Transverse colon (tissue), 4 donors: ENCODE data around the gene COL5A3. TPM values are rescaled to one million over a fixed set of nuclear protein-coding genes. Genes with fewer than 3 reads are reported as not detected.

Experiments used
- DNase-seq: peaks from one replicate; pipeline ENCODE4 v3.0.0-alpha.2; 2019
- H3K27ac ChIP-seq, 4 donors: fragments of 200-600 bp; sonication (generic); 2 replicates each; pipeline ENCODE4 v1.5.1; 2016 to 2018; ENCODE audit warnings: inconsistent platforms in 4 of 4
- H3K27me3 ChIP-seq: fragments of 200-600 bp; sonication (generic); 2 replicates; pipeline ENCODE4 v1.5.1; 2017; ENCODE audit warnings: inconsistent platforms
- H3K36me3 ChIP-seq, 4 donors: fragments of 200-600 bp; sonication (generic); 2 replicates each; pipeline ENCODE4 v1.5.1; 2017 to 2019; ENCODE audit warnings: inconsistent platforms in 4 of 4
- H3K4me1 ChIP-seq, 4 donors: fragments of 200-600 bp; sonication (generic); 2 replicates each; pipeline ENCODE4 v1.5.1; 2017 to 2020; ENCODE audit warnings: inconsistent platforms in 4 of 4
- H3K4me3 ChIP-seq, 4 donors: fragments of 200-600 bp; sonication (generic); 1 replicate in 1 of 4; 2 replicates in 3 of 4; pipeline versions ENCODE4 v1.5.1 to v1.6.1; 2017 to 2019; ENCODE audit warnings: inconsistent platforms in 4 of 4
- H3K9me3 ChIP-seq, 2 donors: fragments of 200-600 bp; sonication (generic); 2 replicates each; pipeline ENCODE4 v1.5.1; 2017 to 2019; ENCODE audit warnings: inconsistent platforms in 2 of 2
- CTCF ChIP-seq, 5 experiments: fragments of 200-600 bp in 3 of 5; fragments of 450-650 bp in 2 of 5; sonication (generic) in 3 of 5; IDR thresholded peaks; 1 replicate in 2 of 5; 2 replicates in 3 of 5; pipeline ENCODE4 v1.5.1; 2016 to 2017; ENCODE audit warnings: antibody characterized with exemption in 5 of 5, inconsistent platforms in 3 of 5, mild to moderate bottlenecking in 2 of 5, moderate library complexity in 1 of 5
- EP300 ChIP-seq: sonication (generic); formaldehyde crosslinking; IDR thresholded peaks from one replicate; pipeline ENCODE4 v1.6.1; 2017; ENCODE audit warnings: antibody characterized with exemption, low read depth
- POLR2A ChIP-seq: fragments of 450-650 bp; IDR thresholded peaks from one replicate; pipeline ENCODE4 v1.6.1; 2016; ENCODE audit warnings: antibody characterized with exemption, mild to moderate bottlenecking, moderate library complexity
- POLR2AphosphoS5 ChIP-seq, 3 donors: sonication (generic); formaldehyde crosslinking; IDR thresholded peaks; one replicate each; pipeline ENCODE4 v1.6.1; 2016; ENCODE audit warnings: antibody characterized with exemption in 3 of 3
- WGBS, 2 donors: methylation state at CpG; one replicate each; pipeline ENCODE4 v1.1.5; 2018; ENCODE audit warnings: low coverage in 1 of 2; 5-methylcytosine and 5-hydroxymethylcytosine counted together
- in situ Hi-C, 4 donors: fragments of 200-750 bp; cut with MboI; loops; one replicate each; pipeline versions ENCODE4 v1.15.0 to v1.15.1; 2017; ENCODE audit warnings: low sequenced_read_pairs in 3 of 4, low pct_ligation_motif_present in 1 of 4, low pct_unique_long_range_greater_than_20kb in 1 of 4
- intact Hi-C: fragments of 100-400 bp; cut with DNase I; formaldehyde crosslinking; loops from one replicate; pipeline ENCODE4 v1.15.1; 2023; ENCODE audit warnings: low total_unique reads
- total RNA-seq, 4 donors: library from RNA; depleted of rRNA; stranded (reverse); fragments of >200 nt; gene quantifications; one replicate each; pipeline ENCODE4 v1.1.0, GENCODE V29; 2016

Gene COL5A3
- total RNA-seq, 4 donors from 2014 or later, result 2.5 to 17.7 (median 7.9) TPM

DNA sequence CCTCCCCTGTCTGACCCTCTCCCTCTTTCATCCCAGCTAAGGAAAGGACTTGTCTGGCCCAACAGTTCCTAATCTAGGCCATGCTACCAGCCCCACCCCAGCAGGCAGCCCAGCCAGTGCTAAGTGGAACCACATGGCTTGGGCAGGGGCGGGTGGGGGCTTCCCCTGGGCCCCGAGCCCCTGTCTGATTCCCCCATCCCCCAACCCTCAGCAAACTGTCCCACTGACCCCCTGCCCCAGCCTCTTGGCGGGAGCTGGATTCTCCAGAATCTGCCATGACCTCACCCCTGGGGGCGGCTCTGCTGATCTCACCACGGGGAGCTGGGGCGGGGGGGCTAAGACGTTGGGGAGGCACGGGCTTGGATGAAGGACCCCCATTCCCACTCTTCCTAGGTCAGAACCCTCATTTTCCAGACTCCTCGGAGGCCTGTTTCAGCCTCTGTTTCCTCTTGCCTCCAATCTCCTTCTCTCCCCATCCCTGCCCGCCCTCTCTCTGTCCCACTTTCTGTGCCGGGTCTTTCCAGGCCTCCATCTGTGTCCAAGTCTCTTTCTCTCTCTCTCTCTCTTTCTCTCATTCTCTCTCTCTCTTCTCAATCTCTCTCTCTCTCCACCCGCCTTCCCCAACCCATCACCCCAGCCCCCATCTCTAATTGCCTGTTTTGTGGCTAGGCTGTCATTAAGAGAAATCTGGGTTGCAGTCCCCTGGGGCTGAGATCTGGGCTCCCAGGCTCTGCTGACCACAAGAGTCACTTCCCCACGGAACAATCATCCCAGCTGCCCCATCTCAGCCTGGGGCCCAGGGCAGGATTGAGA, 2.7 kb downstream of the COL5A3 start:
- 21 to 41% methylated on average over 5 to 13 of the region's 13 CpGs for WGBS, 2 donors
- intact Hi-C loops, result no loop called here
- Histone ChIP-seq H3K27ac (peak overlapping the region; percentile 67 to 78 (median 69)), H3K9me3 (no peaks in the 10 kb centered on the region), H3K36me3 (no peaks in the 10 kb centered on the region), H3K4me1 (peaks cover 0 to 30% (median 15%) of the 10 kb centered on the region in 4 donors), H3K4me3 (no peak overlapping the region), H3K27me3 (peaks cover 63% of the 10 kb centered on the region)
- in situ Hi-C loops, result no loop called here
- TF ChIP-seq EP300 (no peak), CTCF (IDR thresholded peaks at IDR 0.05) (no peak), POLR2AphosphoS5 (IDR thresholded peaks at IDR 0.05) (no peak), POLR2A (no peak)
- DNase-seq, result no peak

GRCh38 chr19:10006752-10007323, 3.5 kb downstream of the COL5A3 start:
- Histone ChIP-seq H3K9me3 (no peaks in the 10 kb centered on the region), H3K4me1 (peaks cover 0 to 34% (median 15%) of the 10 kb centered on the region in 4 donors), H3K27me3 (peaks cover 56% of the 10 kb centered on the region), H3K4me3 (no peak overlapping the region), H3K27ac (peak overlapping the region; percentile 67 to 78 (median 69)), H3K36me3 (no peaks in the 10 kb centered on the region)
- no peak for DNase-seq
- in situ Hi-C loops (no loop called here), intact Hi-C loops (no loop called here)
- TF ChIP-seq POLR2AphosphoS5 (IDR thresholded peaks at IDR 0.05) (no peak), CTCF (IDR thresholded peaks at IDR 0.05) (no peak), EP300 (no peak), POLR2A (no peak)

GRCh38 chr19:10006335-10006708, 4.0 kb downstream of the COL5A3 start:
- DNase-seq, result peak; percentile 36
- no peak for TF ChIP-seq CTCF (IDR thresholded peaks at IDR 0.05)
- no peak for TF ChIP-seq POLR2AphosphoS5 (IDR thresholded peaks at IDR 0.05)
- no peak for TF ChIP-seq POLR2A
- no peak for TF ChIP-seq EP300
- H3K9me3 ChIP-seq, result no peaks in the 10 kb centered on the region
- no peak overlapping the region for H3K4me3 ChIP-seq
- peak overlapping the region; percentile 67 to 78 (median 69) for H3K27ac ChIP-seq
- in situ Hi-C loops (no loop called here), intact Hi-C loops (no loop called here)
- 46 to 48% methylated on average over 4 to 7 of the region's 7 CpGs for WGBS, 2 donors
- H3K4me1 ChIP-seq, result peaks cover 0 to 37% (median 15%) of the 10 kb centered on the region in 4 donors
- H3K27me3 ChIP-seq, result peaks cover 51% of the 10 kb centered on the region
- H3K36me3 ChIP-seq, result no peaks in the 10 kb centered on the region

DNA sequence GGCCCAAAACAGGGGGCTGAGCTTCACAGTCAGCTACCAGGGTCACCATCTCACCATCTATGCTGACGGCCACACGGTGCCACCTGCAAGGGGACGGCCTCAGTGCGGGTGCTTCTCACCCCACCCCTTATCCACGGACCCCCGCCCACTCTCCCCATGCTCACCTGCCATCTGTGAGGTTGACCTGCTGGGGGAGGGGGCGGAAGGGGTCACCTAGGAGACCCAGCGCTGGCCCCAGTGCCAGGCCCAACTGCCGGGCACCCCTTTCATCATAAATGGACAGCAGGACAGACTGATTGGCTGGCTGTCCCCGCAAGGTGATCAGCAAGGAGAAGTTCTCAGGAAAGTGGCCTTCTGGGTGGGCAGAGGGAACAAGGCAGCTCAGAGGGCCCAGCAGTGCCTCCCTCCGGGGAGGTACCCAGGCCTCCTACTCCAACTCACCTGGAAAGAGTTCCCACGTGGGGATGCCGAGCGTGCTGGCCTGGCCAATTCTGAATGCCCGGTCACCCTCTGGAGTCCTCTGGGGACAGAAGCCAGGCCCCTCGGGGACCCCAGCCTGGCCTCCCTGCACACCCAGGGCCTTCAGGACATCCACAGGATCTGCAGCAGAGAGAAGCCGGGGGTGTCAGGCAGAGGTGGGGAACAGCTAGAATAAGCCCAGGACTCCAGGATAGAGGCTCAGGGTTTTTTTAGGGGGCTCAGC, 4.5 kb downstream of the COL5A3 start:
- Histone ChIP-seq H3K27me3 (peaks cover 46% of the 10 kb centered on the region), H3K36me3 (no peaks in the 10 kb centered on the region), H3K9me3 (no peaks in the 10 kb centered on the region), H3K4me3 (no peak overlapping the region), H3K4me1 (peaks cover 0 to 36% (median 14%) of the 10 kb centered on the region in 4 donors), H3K27ac (peak overlapping the region; percentile 67 to 78 (median 69))
- TF ChIP-seq POLR2AphosphoS5 (IDR thresholded peaks at IDR 0.05) (no peak), CTCF (IDR thresholded peaks at IDR 0.05) (no peak), POLR2A (no peak), EP300 (no peak)
- in situ Hi-C loops (no loop called here), intact Hi-C loops (no loop called here)
- no peak for DNase-seq
- 76% methylated on average over 17 of the region's 17 CpGs; no CpG with 5 or more reads in 1 of the 2 donors for WGBS, 2 donors
